Stimulated activated CD4-positive, alpha-beta T cell treated with anti-CD3 and anti-CD28 coated beads, Interleukin-1b, Interleukin-23, amount 100 ng/mL, for 24 hours (primary cell): ENCODE results near the gene SNX32.

Source experiments
- DNase-seq, 4 experiments: peaks; one replicate each; pipeline ENCODE4 v3.0.0-alpha.2; 2020; ENCODE audit warnings: low read depth in 4 of 4, low spot score in 1 of 4

SNX32 gene

GRCh38 chr11:65897020-65897471 is 63.3 kb downstream of the SNX32 start:
- DNase-seq: no peak

- no peak for DNase-seq
These were observed 65.0 kb downstream of the SNX32 start for GRCh38 chr11:65898656-65899355.

GRCh38 chr11:65899356-65900124 is 65.8 kb downstream of the SNX32 start:
- peak in 3 of 4 experiments; percentile 58 to 78 (median 67) for DNase-seq

GRCh38 chr11:65900125-65900898 is 66.5 kb downstream of the SNX32 start, which contains the start of gene FOSL1:
Gene FOSL1, minus strand, starts transcription at chr11:65900388. Its CDS starts 49 bp downstream, at chr11:65900339.
- DNase-seq: peak; percentile 79 to 95 (median 84)

GRCh38 chr11:65900899-65901180 is 67.1 kb downstream of the SNX32 start:
- no peak for DNase-seq

GRCh38 chr11:65903068-65903481 is 69.3 kb downstream of the SNX32 start:
- no peak for DNase-seq
